IMR-90 (cell line): ENCODE results near the gene IL11. TPM values are rescaled to one million over a fixed set of nuclear protein-coding genes. Genes with fewer than 3 reads are reported as not detected.

Experiments used
- ATAC-seq: fragments of 200-7000 bp; cut with Tn5 transposase; 2 replicates; pipeline ENCODE4 v1.9.1; 2020; ENCODE audit warnings: low read depth, mild to moderate bottlenecking, moderate library complexity
- BruUV-seq: library from RNA; stranded (reverse); fragments of 400-500 nt; replicated peaks from 2 replicates; lab custom pipeline; 2021; lab: Mats Ljungman, UMichigan
- CTCF ChIA-PET: fragments of 300-600 bp; formaldehyde crosslinking; extraction: SDS; loops from one replicate; lab custom pipeline; 2021; ENCODE audit warnings: antibody characterized with exemption; lab: Yijun Ruan, JAX
- POLR2A ChIA-PET: fragments of 300-600 bp; sonication (Branson Sonifier 250); formaldehyde crosslinking; loops from one replicate; lab custom pipeline; 2022; ENCODE audit warnings: antibody characterized with exemption; ENCODE audit not compliant: unreplicated experiment; lab: Charles Lee
- DNase-seq: peaks from one replicate; pipeline ENCODE4 v3.0.0; 2013
- H2AFZ ChIP-seq: replicated peaks from 2 replicates; pipeline ENCODE3; 2013; ENCODE audit warnings: low read length, mild to moderate bottlenecking; ENCODE audit not compliant: poor library complexity
- H2AK5ac ChIP-seq: 2 replicates; pipeline ENCODE4 v1.6.1; 2013; ENCODE audit warnings: low read depth, low read length, inconsistent platforms
- H2AK9ac ChIP-seq: replicated peaks from 2 replicates; pipeline ENCODE3; 2013; ENCODE audit warnings: mild to moderate bottlenecking, low read depth, low read length, moderate library complexity; ENCODE audit not compliant: poor library complexity
- H2BK120ac ChIP-seq: 2 replicates; pipeline ENCODE4 v1.6.1; 2013; ENCODE audit warnings: low read depth, low read length, inconsistent platforms
- H2BK15ac ChIP-seq: 3 replicates; pipeline ENCODE4 v1.6.1; 2013; ENCODE audit warnings: low read depth, low read length, inconsistent platforms
- H2BK20ac ChIP-seq: 2 replicates; pipeline ENCODE4 v1.6.1; 2013; ENCODE audit warnings: low read depth, mild to moderate bottlenecking, inconsistent platforms, low read length, moderate library complexity
- H2BK5ac ChIP-seq: 2 replicates; pipeline ENCODE4 v1.6.1; 2013; ENCODE audit warnings: mild to moderate bottlenecking, low read depth, low read length, inconsistent platforms; ENCODE audit not compliant: poor library complexity, severe bottlenecking
- H3K14ac ChIP-seq: replicated peaks from 2 replicates; pipeline ENCODE4 v1.6.1; 2013; ENCODE audit warnings: low read depth, low read length, inconsistent platforms
- H3K18ac ChIP-seq: 2 replicates; pipeline ENCODE4 v1.6.1; 2013; ENCODE audit warnings: low read depth, low read length, control low read depth
- H3K23ac ChIP-seq: 2 replicates; pipeline ENCODE4 v1.6.1; 2013; ENCODE audit warnings: low read depth, low read length, inconsistent platforms
- H3K27ac ChIP-seq: 2 replicates; pipeline ENCODE4 v1.5.1; 2013; ENCODE audit warnings: mild to moderate bottlenecking, control low read depth, low read length; ENCODE audit not compliant: insufficient read depth
- H3K27me3 ChIP-seq: 2 replicates; pipeline ENCODE4 v1.6.1; 2013; ENCODE audit warnings: low read length; ENCODE audit not compliant: control insufficient read depth, insufficient read depth
- H3K36me3 ChIP-seq: 2 replicates; pipeline ENCODE4 v1.6.1; 2013; ENCODE audit warnings: low read length, mixed read lengths; ENCODE audit not compliant: control insufficient read depth, insufficient read depth
- H3K4ac ChIP-seq: 2 replicates; pipeline ENCODE4 v1.6.1; 2013; ENCODE audit warnings: low read depth, low read length, inconsistent platforms
- H3K4me1 ChIP-seq: 2 replicates; pipeline ENCODE4 v1.6.1; 2013; ENCODE audit warnings: low read length, mixed read lengths; ENCODE audit not compliant: control insufficient read depth, insufficient read depth
- H3K4me2 ChIP-seq: 2 replicates; pipeline ENCODE4 v1.6.1; 2013; ENCODE audit warnings: low read depth, mild to moderate bottlenecking, control low read depth, low read length, moderate library complexity
- H3K4me3 ChIP-seq: 2 replicates; pipeline ENCODE4 v1.5.1; 2013; ENCODE audit warnings: low read depth, mild to moderate bottlenecking, control low read depth, low read length, moderate library complexity; ENCODE audit not compliant: insufficient read depth
- H3K56ac ChIP-seq: 2 replicates; pipeline ENCODE4 v1.6.1; 2013; ENCODE audit warnings: low read length, inconsistent platforms; ENCODE audit not compliant: insufficient read depth; ENCODE audit errors: extremely low read depth
- H3K79me1 ChIP-seq, 2 experiments: 2 replicates each; pipeline ENCODE4 v1.6.1; 2013; ENCODE audit warnings: low read length in 2 of 2, inconsistent platforms in 1 of 2, low read depth in 1 of 2
- H3K9ac ChIP-seq: 2 replicates; pipeline ENCODE4 v1.6.1; 2013; ENCODE audit warnings: low read depth, low read length, control low read depth
- H3K9me1 ChIP-seq: 2 replicates; pipeline ENCODE4 v1.6.1; 2013; ENCODE audit warnings: low read length, inconsistent platforms; ENCODE audit not compliant: insufficient read depth
- H3K9me3 ChIP-seq: 2 replicates; pipeline ENCODE4 v1.6.1; 2013; ENCODE audit warnings: low read length; ENCODE audit not compliant: control insufficient read depth, insufficient read depth
- H4K20me1 ChIP-seq: 2 replicates; pipeline ENCODE4 v1.6.1; 2013; ENCODE audit warnings: low read length, inconsistent platforms; ENCODE audit not compliant: insufficient read depth
- H4K5ac ChIP-seq: 2 replicates; pipeline ENCODE4 v1.6.1; 2013; ENCODE audit warnings: mild to moderate bottlenecking, low read depth, low read length, control low read depth
- H4K8ac ChIP-seq, 2 experiments: 2 replicates each; pipeline ENCODE4 v1.6.1; 2013; ENCODE audit warnings: low read depth in 2 of 2, low read length in 2 of 2, control low read depth in 1 of 2, inconsistent platforms in 1 of 2
- H4K91ac ChIP-seq: 2 replicates; pipeline ENCODE4 v1.6.1; 2013; ENCODE audit warnings: low read depth, low read length, inconsistent platforms; ENCODE audit not compliant: insufficient read depth
- BHLHE40 ChIP-seq: fragments of 150-350 bp; IDR thresholded peaks from 2 replicates; pipeline ENCODE4 v1.6.1; 2016; ENCODE audit warnings: mild to moderate bottlenecking, low read depth, low read length
- CEBPB ChIP-seq: IDR thresholded peaks from 2 replicates; pipeline ENCODE4 v1.6.1; 2012; ENCODE audit warnings: low read depth, low read length, improper control_type of control experiment
- CTCF ChIP-seq: conservative IDR thresholded peaks from 2 replicates; pipeline ENCODE4 v1.5.1; 2012; ENCODE audit warnings: mild to moderate bottlenecking, low read depth, low read length, improper control_type of control experiment
- ELK1 ChIP-seq: fragments of 150-350 bp; IDR thresholded peaks from 2 replicates; pipeline ENCODE4 v1.6.1; 2016; ENCODE audit warnings: low read depth, mild to moderate bottlenecking, low read length, moderate library complexity, borderline replicate concordance
- FOS ChIP-seq: fragments of 150-350 bp; IDR thresholded peaks from 2 replicates; pipeline ENCODE4 v1.6.1; 2016; ENCODE audit warnings: low read depth, low read length
- MAFK ChIP-seq: IDR thresholded peaks from 2 replicates; pipeline ENCODE4 v1.6.1; 2012; ENCODE audit warnings: low read depth, low read length, improper control_type of control experiment
- MAZ ChIP-seq: IDR thresholded peaks from 2 replicates; pipeline ENCODE4 v1.6.1; 2012; ENCODE audit warnings: low read depth, mild to moderate bottlenecking, low read length, improper control_type of control experiment, moderate library complexity, borderline replicate concordance
- MXI1 ChIP-seq: IDR thresholded peaks from 2 replicates; pipeline ENCODE4 v1.6.1; 2012; ENCODE audit warnings: low read depth, mild to moderate bottlenecking, low read length, moderate library complexity, borderline replicate concordance
- POLR2A ChIP-seq: IDR thresholded peaks from 2 replicates; pipeline ENCODE4 v1.6.1; 2012; ENCODE audit warnings: mild to moderate bottlenecking, low read depth, low read length
- RAD21 ChIP-seq: IDR thresholded peaks from 2 replicates; pipeline ENCODE4 v1.6.1; 2012; ENCODE audit warnings: low read length, improper control_type of control experiment
- RCOR1 ChIP-seq: IDR thresholded peaks from 2 replicates; pipeline ENCODE4 v1.6.1; 2012; ENCODE audit warnings: mild to moderate bottlenecking, low read length, improper control_type of control experiment; ENCODE audit not compliant: insufficient replicate concordance
- SMC3 ChIP-seq: fragments of 150-350 bp; IDR thresholded peaks from 2 replicates; pipeline ENCODE4 v1.6.1; 2016; ENCODE audit warnings: low read depth, mild to moderate bottlenecking, antibody characterized with exemption, low read length, moderate library complexity
- USF2 ChIP-seq: fragments of 150-350 bp; IDR thresholded peaks from 2 replicates; pipeline ENCODE4 v1.6.1; 2017; ENCODE audit warnings: mild to moderate bottlenecking, antibody characterized with exemption, low read length, low read depth
- WGBS, 2 experiments: methylation state at CpG; one replicate each; pipeline versions ENCODE4 v1.1.5 to v1.1.7; 2013; ENCODE audit warnings: missing lambda C conversion rate in 2 of 2; ENCODE audit not compliant: insufficient read length in 1 of 2; ENCODE audit errors: extremely low coverage in 2 of 2; 5-methylcytosine and 5-hydroxymethylcytosine counted together
- dilution Hi-C: fragments of 300-500 bp; cut with HindIII; formaldehyde crosslinking; loops from one replicate; pipeline ENCODE4 v1.14.3; 2018; ENCODE audit warnings: low sequenced_read_pairs; ENCODE audit not compliant: unreplicated experiment
- in situ Hi-C: fragments of 300-500 bp; cut with MboI; formaldehyde crosslinking; loops from 3 replicates; pipeline ENCODE4 v1.14.3; 2019; ENCODE audit warnings: low sequenced_read_pairs, inconsistent platforms, mixed read lengths
- intact Hi-C: fragments of 100-400 bp; cut with micrococcal nuclease; formaldehyde crosslinking; loops from 2 replicates; pipeline ENCODE4 v1.10.0; 2022
- polyA plus RNA-seq, 3 experiments: library from polyadenylated mRNA; depleted of rRNA; stranded (reverse); fragments of >200 nt; gene quantifications; 2 replicates each; pipeline ENCODE4 v1.2.3, GENCODE V29; 2012; ENCODE audit warnings: low replicate concordance in 1 of 3
- total RNA-seq: library from RNA; depleted of rRNA; stranded (reverse); fragments of >200 nt; gene quantifications from 2 replicates; pipeline ENCODE4 v1.2.3, GENCODE V29; 2012

Gene IL11
- total and polyA plus RNA-seq, 2 of the 4 experiments (the other 2 are of a cell fraction) = 14.3 to 33.6 TPM

GRCh38 chr19:55336101-55336500 is 34.2 kb downstream of the IL11 start (continued):
- TF ChIP-seq USF2 (no peak), POLR2A (no peak), MAZ (no peak), FOS (no peak), SMC3 (no peak), BHLHE40 (no peak)

GRCh38 chr19:55333870-55334269 is 36.4 kb downstream of the IL11 start:
- intact Hi-C loops (no loop called here), dilution Hi-C loops (no loop called here), in situ Hi-C loops (no loop called here)
- no peak overlapping the region for H4K8ac ChIP-seq
- H3K27me3 ChIP-seq = peaks cover 8% of the 10 kb centered on the region
- no peak overlapping the region for H3K27ac ChIP-seq
- no peak overlapping the region for H4K91ac ChIP-seq
- no peak overlapping the region for H3K56ac ChIP-seq
- no TSS peak for BruUV-seq
- no peak overlapping the region for H2AFZ ChIP-seq
- no peak overlapping the region for H3K14ac ChIP-seq
- no peak overlapping the region for H4K5ac ChIP-seq
- H3K4me2 ChIP-seq = no peak overlapping the region
- WGBS, 2 experiments = 81% methylated on average over 8 of the region's 11 CpGs; no CpG with 5 or more reads in 1 of the 2 experiments
- ChIA-PET POLR2A (interaction anchor here (0.6 kb wide), 1 partner anchor 21 kb away, joined by 3 read pairs; no protein-coding TSS in a partner anchor), CTCF (no interaction called here)
- H3K36me3 ChIP-seq = no peaks in the 10 kb centered on the region
- H3K4me3 ChIP-seq = no peak overlapping the region
- no peak overlapping the region for H3K9ac ChIP-seq
- TF ChIP-seq RCOR1 (no peak), USF2 (no peak), SMC3 (no peak), CTCF (no peak), CEBPB (no peak), MAFK (no peak), RAD21 (no peak), ELK1 (no peak), MXI1 (no peak)
- DNase-seq (no peak), ATAC-seq (no peak)
- H3K4ac ChIP-seq = no peak overlapping the region
- no peak overlapping the region for H2AK5ac ChIP-seq
- no peak overlapping the region for H2BK20ac ChIP-seq
- no peak overlapping the region for H2BK120ac ChIP-seq
- no peak overlapping the region for H2BK15ac ChIP-seq
- no peak overlapping the region for H3K23ac ChIP-seq
- H3K79me1 ChIP-seq = no peaks in the 10 kb centered on the region
- H3K4me1 ChIP-seq = peaks cover 2% of the 10 kb centered on the region
- H2BK5ac ChIP-seq = no peak overlapping the region
- no peak overlapping the region for H3K18ac ChIP-seq
- H3K9me3 ChIP-seq = no peaks in the 10 kb centered on the region
- H4K20me1 ChIP-seq = no peaks in the 10 kb centered on the region
- H2AK9ac ChIP-seq = no peak overlapping the region
- H3K9me1 ChIP-seq = peaks cover 4% of the 10 kb centered on the region; the same call in 1 of the 2 replicates
